Measurements from ENCODE around the gene LDB1.

GRCh38 chr10:102167861-102168260 lies 47.7 kb upstream of the LDB1 start:
- no peak for TF ChIP-seq POLR2A (IDR thresholded peaks at IDR 0.05)
- TF ChIP-seq, protein P1, sequence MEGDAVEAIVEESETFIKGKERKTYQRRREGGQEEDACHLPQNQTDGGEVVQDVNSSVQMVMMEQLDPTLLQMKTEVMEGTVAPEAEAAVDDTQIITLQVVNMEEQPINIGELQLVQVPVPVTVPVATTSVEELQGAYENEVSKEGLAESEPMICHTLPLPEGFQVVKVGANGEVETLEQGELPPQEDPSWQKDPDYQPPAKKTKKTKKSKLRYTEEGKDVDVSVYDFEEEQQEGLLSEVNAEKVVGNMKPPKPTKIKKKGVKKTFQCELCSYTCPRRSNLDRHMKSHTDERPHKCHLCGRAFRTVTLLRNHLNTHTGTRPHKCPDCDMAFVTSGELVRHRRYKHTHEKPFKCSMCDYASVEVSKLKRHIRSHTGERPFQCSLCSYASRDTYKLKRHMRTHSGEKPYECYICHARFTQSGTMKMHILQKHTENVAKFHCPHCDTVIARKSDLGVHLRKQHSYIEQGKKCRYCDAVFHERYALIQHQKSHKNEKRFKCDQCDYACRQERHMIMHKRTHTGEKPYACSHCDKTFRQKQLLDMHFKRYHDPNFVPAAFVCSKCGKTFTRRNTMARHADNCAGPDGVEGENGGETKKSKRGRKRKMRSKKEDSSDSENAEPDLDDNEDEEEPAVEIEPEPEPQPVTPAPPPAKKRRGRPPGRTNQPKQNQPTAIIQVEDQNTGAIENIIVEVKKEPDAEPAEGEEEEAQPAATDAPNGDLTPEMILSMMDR (IDR thresholded peaks at IDR 0.05): no peak
